IMR-90 (cell line): ENCODE results near the gene GSG1. TPM values are rescaled to one million over a fixed set of nuclear protein-coding genes. Genes with fewer than 3 reads are reported as not detected.

Experiments
- ATAC-seq: fragments of 200-7000 bp; cut with Tn5 transposase; 2 replicates; pipeline ENCODE4 v1.9.1; 2020; ENCODE audit warnings: low read depth, mild to moderate bottlenecking, moderate library complexity
- BruUV-seq: library from RNA; stranded (reverse); fragments of 400-500 nt; replicated peaks from 2 replicates; lab custom pipeline; 2021; lab: Mats Ljungman, UMichigan
- CTCF ChIA-PET: fragments of 300-600 bp; formaldehyde crosslinking; extraction: SDS; loops from one replicate; lab custom pipeline; 2021; ENCODE audit warnings: antibody characterized with exemption; lab: Yijun Ruan, JAX
- POLR2A ChIA-PET: fragments of 300-600 bp; sonication (Branson Sonifier 250); formaldehyde crosslinking; loops from one replicate; lab custom pipeline; 2022; ENCODE audit warnings: antibody characterized with exemption; ENCODE audit not compliant: unreplicated experiment; lab: Charles Lee
- DNase-seq: peaks from one replicate; pipeline ENCODE4 v3.0.0; 2013
- H2AFZ ChIP-seq: replicated peaks from 2 replicates; pipeline ENCODE3; 2013; ENCODE audit warnings: low read length, mild to moderate bottlenecking; ENCODE audit not compliant: poor library complexity
- H2AK5ac ChIP-seq: 2 replicates; pipeline ENCODE4 v1.6.1; 2013; ENCODE audit warnings: low read depth, low read length, inconsistent platforms
- H2AK9ac ChIP-seq: replicated peaks from 2 replicates; pipeline ENCODE3; 2013; ENCODE audit warnings: mild to moderate bottlenecking, low read depth, low read length, moderate library complexity; ENCODE audit not compliant: poor library complexity
- H2BK120ac ChIP-seq: 2 replicates; pipeline ENCODE4 v1.6.1; 2013; ENCODE audit warnings: low read depth, low read length, inconsistent platforms
- H2BK15ac ChIP-seq: 3 replicates; pipeline ENCODE4 v1.6.1; 2013; ENCODE audit warnings: low read depth, low read length, inconsistent platforms
- H2BK20ac ChIP-seq: 2 replicates; pipeline ENCODE4 v1.6.1; 2013; ENCODE audit warnings: low read depth, mild to moderate bottlenecking, inconsistent platforms, low read length, moderate library complexity
- H2BK5ac ChIP-seq: 2 replicates; pipeline ENCODE4 v1.6.1; 2013; ENCODE audit warnings: mild to moderate bottlenecking, low read depth, low read length, inconsistent platforms; ENCODE audit not compliant: poor library complexity, severe bottlenecking
- H3K14ac ChIP-seq: replicated peaks from 2 replicates; pipeline ENCODE4 v1.6.1; 2013; ENCODE audit warnings: low read depth, low read length, inconsistent platforms
- H3K18ac ChIP-seq: 2 replicates; pipeline ENCODE4 v1.6.1; 2013; ENCODE audit warnings: low read depth, low read length, control low read depth
- H3K23ac ChIP-seq: 2 replicates; pipeline ENCODE4 v1.6.1; 2013; ENCODE audit warnings: low read depth, low read length, inconsistent platforms
- H3K27ac ChIP-seq: 2 replicates; pipeline ENCODE4 v1.5.1; 2013; ENCODE audit warnings: mild to moderate bottlenecking, control low read depth, low read length; ENCODE audit not compliant: insufficient read depth
- H3K27me3 ChIP-seq: 2 replicates; pipeline ENCODE4 v1.6.1; 2013; ENCODE audit warnings: low read length; ENCODE audit not compliant: control insufficient read depth, insufficient read depth
- H3K36me3 ChIP-seq: 2 replicates; pipeline ENCODE4 v1.6.1; 2013; ENCODE audit warnings: low read length, mixed read lengths; ENCODE audit not compliant: control insufficient read depth, insufficient read depth
- H3K4ac ChIP-seq: 2 replicates; pipeline ENCODE4 v1.6.1; 2013; ENCODE audit warnings: low read depth, low read length, inconsistent platforms
- H3K4me1 ChIP-seq: 2 replicates; pipeline ENCODE4 v1.6.1; 2013; ENCODE audit warnings: low read length, mixed read lengths; ENCODE audit not compliant: control insufficient read depth, insufficient read depth
- H3K4me2 ChIP-seq: 2 replicates; pipeline ENCODE4 v1.6.1; 2013; ENCODE audit warnings: low read depth, mild to moderate bottlenecking, control low read depth, low read length, moderate library complexity
- H3K4me3 ChIP-seq: 2 replicates; pipeline ENCODE4 v1.5.1; 2013; ENCODE audit warnings: low read depth, mild to moderate bottlenecking, control low read depth, low read length, moderate library complexity; ENCODE audit not compliant: insufficient read depth
- H3K56ac ChIP-seq: 2 replicates; pipeline ENCODE4 v1.6.1; 2013; ENCODE audit warnings: low read length, inconsistent platforms; ENCODE audit not compliant: insufficient read depth; ENCODE audit errors: extremely low read depth
- H3K79me1 ChIP-seq, 2 experiments: 2 replicates each; pipeline ENCODE4 v1.6.1; 2013; ENCODE audit warnings: low read length in 2 of 2, inconsistent platforms in 1 of 2, low read depth in 1 of 2
- H3K9ac ChIP-seq: 2 replicates; pipeline ENCODE4 v1.6.1; 2013; ENCODE audit warnings: low read depth, low read length, control low read depth
- H3K9me1 ChIP-seq: 2 replicates; pipeline ENCODE4 v1.6.1; 2013; ENCODE audit warnings: low read length, inconsistent platforms; ENCODE audit not compliant: insufficient read depth
- H3K9me3 ChIP-seq: 2 replicates; pipeline ENCODE4 v1.6.1; 2013; ENCODE audit warnings: low read length; ENCODE audit not compliant: control insufficient read depth, insufficient read depth
- H4K20me1 ChIP-seq: 2 replicates; pipeline ENCODE4 v1.6.1; 2013; ENCODE audit warnings: low read length, inconsistent platforms; ENCODE audit not compliant: insufficient read depth
- H4K5ac ChIP-seq: 2 replicates; pipeline ENCODE4 v1.6.1; 2013; ENCODE audit warnings: mild to moderate bottlenecking, low read depth, low read length, control low read depth
- H4K8ac ChIP-seq, 2 experiments: 2 replicates each; pipeline ENCODE4 v1.6.1; 2013; ENCODE audit warnings: low read depth in 2 of 2, low read length in 2 of 2, control low read depth in 1 of 2, inconsistent platforms in 1 of 2
- H4K91ac ChIP-seq: 2 replicates; pipeline ENCODE4 v1.6.1; 2013; ENCODE audit warnings: low read depth, low read length, inconsistent platforms; ENCODE audit not compliant: insufficient read depth
- BHLHE40 ChIP-seq: fragments of 150-350 bp; IDR thresholded peaks from 2 replicates; pipeline ENCODE4 v1.6.1; 2016; ENCODE audit warnings: mild to moderate bottlenecking, low read depth, low read length
- CEBPB ChIP-seq: IDR thresholded peaks from 2 replicates; pipeline ENCODE4 v1.6.1; 2012; ENCODE audit warnings: low read depth, low read length, improper control_type of control experiment
- CHD1 ChIP-seq: IDR thresholded peaks from 2 replicates; pipeline ENCODE4 v1.6.1; 2012; ENCODE audit warnings: low read depth, low read length, improper control_type of control experiment
- CTCF ChIP-seq: conservative IDR thresholded peaks from 2 replicates; pipeline ENCODE4 v1.5.1; 2012; ENCODE audit warnings: mild to moderate bottlenecking, low read depth, low read length, improper control_type of control experiment
- ELK1 ChIP-seq: fragments of 150-350 bp; IDR thresholded peaks from 2 replicates; pipeline ENCODE4 v1.6.1; 2016; ENCODE audit warnings: low read depth, mild to moderate bottlenecking, low read length, moderate library complexity, borderline replicate concordance
- FOS ChIP-seq: fragments of 150-350 bp; IDR thresholded peaks from 2 replicates; pipeline ENCODE4 v1.6.1; 2016; ENCODE audit warnings: low read depth, low read length
- MAFK ChIP-seq: IDR thresholded peaks from 2 replicates; pipeline ENCODE4 v1.6.1; 2012; ENCODE audit warnings: low read depth, low read length, improper control_type of control experiment
- MAZ ChIP-seq: IDR thresholded peaks from 2 replicates; pipeline ENCODE4 v1.6.1; 2012; ENCODE audit warnings: low read depth, mild to moderate bottlenecking, low read length, improper control_type of control experiment, moderate library complexity, borderline replicate concordance
- MXI1 ChIP-seq: IDR thresholded peaks from 2 replicates; pipeline ENCODE4 v1.6.1; 2012; ENCODE audit warnings: low read depth, mild to moderate bottlenecking, low read length, moderate library complexity, borderline replicate concordance
- NFE2L2 ChIP-seq: fragments of 150-350 bp; IDR thresholded peaks from 2 replicates; pipeline ENCODE4 v1.6.1; 2016; ENCODE audit warnings: low read depth, mild to moderate bottlenecking, low read length
- POLR2A ChIP-seq: IDR thresholded peaks from 2 replicates; pipeline ENCODE4 v1.6.1; 2012; ENCODE audit warnings: mild to moderate bottlenecking, low read depth, low read length
- RAD21 ChIP-seq: IDR thresholded peaks from 2 replicates; pipeline ENCODE4 v1.6.1; 2012; ENCODE audit warnings: low read length, improper control_type of control experiment
- RCOR1 ChIP-seq: IDR thresholded peaks from 2 replicates; pipeline ENCODE4 v1.6.1; 2012; ENCODE audit warnings: mild to moderate bottlenecking, low read length, improper control_type of control experiment; ENCODE audit not compliant: insufficient replicate concordance
- RFX5 ChIP-seq: IDR thresholded peaks from 2 replicates; pipeline ENCODE4 v1.8.0; 2012; ENCODE audit warnings: low read depth, mild to moderate bottlenecking, low read length, moderate library complexity
- SMC3 ChIP-seq: fragments of 150-350 bp; IDR thresholded peaks from 2 replicates; pipeline ENCODE4 v1.6.1; 2016; ENCODE audit warnings: low read depth, mild to moderate bottlenecking, antibody characterized with exemption, low read length, moderate library complexity
- USF2 ChIP-seq: fragments of 150-350 bp; IDR thresholded peaks from 2 replicates; pipeline ENCODE4 v1.6.1; 2017; ENCODE audit warnings: mild to moderate bottlenecking, antibody characterized with exemption, low read length, low read depth
- WGBS, 2 experiments: methylation state at CpG; one replicate each; pipeline versions ENCODE4 v1.1.5 to v1.1.7; 2013; ENCODE audit warnings: missing lambda C conversion rate in 2 of 2; ENCODE audit not compliant: insufficient read length in 1 of 2; ENCODE audit errors: extremely low coverage in 2 of 2; 5-methylcytosine and 5-hydroxymethylcytosine counted together
- dilution Hi-C: fragments of 300-500 bp; cut with HindIII; formaldehyde crosslinking; loops from one replicate; pipeline ENCODE4 v1.14.3; 2018; ENCODE audit warnings: low sequenced_read_pairs; ENCODE audit not compliant: unreplicated experiment
- in situ Hi-C: fragments of 300-500 bp; cut with MboI; formaldehyde crosslinking; loops from 3 replicates; pipeline ENCODE4 v1.14.3; 2019; ENCODE audit warnings: low sequenced_read_pairs, inconsistent platforms, mixed read lengths
- intact Hi-C: fragments of 100-400 bp; cut with micrococcal nuclease; formaldehyde crosslinking; loops from 2 replicates; pipeline ENCODE4 v1.10.0; 2022
- polyA plus RNA-seq, 3 experiments: library from polyadenylated mRNA; depleted of rRNA; stranded (reverse); fragments of >200 nt; gene quantifications; 2 replicates each; pipeline ENCODE4 v1.2.3, GENCODE V29; 2012; ENCODE audit warnings: low replicate concordance in 1 of 3
- total RNA-seq: library from RNA; depleted of rRNA; stranded (reverse); fragments of >200 nt; gene quantifications from 2 replicates; pipeline ENCODE4 v1.2.3, GENCODE V29; 2012

GSG1 gene
- total and polyA plus RNA-seq, 2 of the 4 experiments (the other 2 are of a cell fraction) = 1.8 to 2.9 TPM

DNA sequence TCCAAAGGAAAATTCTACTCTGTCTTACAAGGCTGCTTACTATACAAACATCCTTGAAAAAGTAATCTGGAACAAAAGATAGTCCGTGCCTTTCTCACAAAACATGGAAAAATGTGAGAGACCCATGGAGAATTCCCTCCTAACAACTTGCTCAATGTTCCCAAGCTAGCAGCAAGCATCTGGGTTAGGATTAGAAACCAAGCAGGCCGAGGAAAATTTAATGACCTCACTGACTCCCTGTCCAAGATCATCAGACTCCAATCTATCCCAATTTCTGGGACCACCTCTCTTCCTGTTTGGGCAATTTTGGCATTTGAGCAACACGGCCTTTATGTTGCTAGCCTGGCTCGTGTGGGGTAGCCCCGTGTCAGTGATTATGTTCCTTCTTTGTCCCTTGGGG lies 18.1 kb upstream of the GSG1 start:
- in situ Hi-C loops = no loop called here

More for the DNA sequence above, 18.1 kb upstream of the GSG1 start:
- H3K23ac ChIP-seq = no peak overlapping the region
- H2BK20ac ChIP-seq = no peak overlapping the region
- no peak overlapping the region for H4K8ac ChIP-seq
- H3K9me3 ChIP-seq = no peaks in the 10 kb centered on the region
- BruUV-seq = no TSS peak
- no peak overlapping the region for H3K27ac ChIP-seq
- no peak overlapping the region for H4K5ac ChIP-seq
- H3K4ac ChIP-seq = no peak overlapping the region
- H3K36me3 ChIP-seq = no peaks in the 10 kb centered on the region
- H3K9me1 ChIP-seq = peaks cover 11% of the 10 kb centered on the region
- H3K9ac ChIP-seq = no peak overlapping the region
- intact Hi-C loops (no loop called here), dilution Hi-C loops (no loop called here)
- no peak overlapping the region for H4K91ac ChIP-seq
- H2BK120ac ChIP-seq = no peak overlapping the region
- H3K14ac ChIP-seq = no peak overlapping the region
- H2AFZ ChIP-seq = peak overlapping the region; percentile 13
- no peaks in the 10 kb centered on the region for H3K27me3 ChIP-seq
- no peak overlapping the region for H2BK5ac ChIP-seq
- no peaks in the 10 kb centered on the region for H3K79me1 ChIP-seq
- no peak overlapping the region for H3K4me2 ChIP-seq
- no peak overlapping the region for H3K18ac ChIP-seq
- no peak overlapping the region for H3K4me3 ChIP-seq
- ATAC-seq (no peak), DNase-seq (no peak)
- H2AK5ac ChIP-seq = peak overlapping the region; percentile 51; the same call in 1 of the 2 replicates
- POLR2A ChIA-PET = no interaction called here
- H3K4me1 ChIP-seq = peaks cover 8% of the 10 kb centered on the region
- no peak overlapping the region for H2AK9ac ChIP-seq
- WGBS, 2 experiments = 100% methylated on average over 1 of the region's 5 CpGs; no CpG with 5 or more reads in 1 of the 2 experiments
- CTCF ChIA-PET = no interaction called here
- no peak overlapping the region for H3K56ac ChIP-seq
- H2BK15ac ChIP-seq = no peak overlapping the region
- TF ChIP-seq MAZ = no peak
- no peak for TF ChIP-seq SMC3
- no peak for TF ChIP-seq CHD1
- TF ChIP-seq USF2 = no peak
- TF ChIP-seq MXI1 = no peak
- no peak for TF ChIP-seq MAFK
- TF ChIP-seq RFX5 = no peak
- no peak for TF ChIP-seq BHLHE40
- TF ChIP-seq ELK1 = no peak
- no peak for TF ChIP-seq CEBPB
- no peak for TF ChIP-seq POLR2A
- no peak for TF ChIP-seq FOS
- TF ChIP-seq RAD21 = no peak
- TF ChIP-seq CTCF = no peak
- TF ChIP-seq RCOR1 = no peak
- no peak for TF ChIP-seq NFE2L2
- no peaks in the 10 kb centered on the region for H4K20me1 ChIP-seq
